HG03520 (cell line): Measurements from ENCODE around the gene FNBP1.

Experiments
- ATAC-seq: cut with Tn5 transposase; IDR thresholded peaks from one replicate; pipeline ENCODE4 v1.9.1; 2021; ENCODE audit warnings: mild to moderate bottlenecking, moderate library complexity; ENCODE audit not compliant: unreplicated experiment

Gene FNBP1

DNA sequence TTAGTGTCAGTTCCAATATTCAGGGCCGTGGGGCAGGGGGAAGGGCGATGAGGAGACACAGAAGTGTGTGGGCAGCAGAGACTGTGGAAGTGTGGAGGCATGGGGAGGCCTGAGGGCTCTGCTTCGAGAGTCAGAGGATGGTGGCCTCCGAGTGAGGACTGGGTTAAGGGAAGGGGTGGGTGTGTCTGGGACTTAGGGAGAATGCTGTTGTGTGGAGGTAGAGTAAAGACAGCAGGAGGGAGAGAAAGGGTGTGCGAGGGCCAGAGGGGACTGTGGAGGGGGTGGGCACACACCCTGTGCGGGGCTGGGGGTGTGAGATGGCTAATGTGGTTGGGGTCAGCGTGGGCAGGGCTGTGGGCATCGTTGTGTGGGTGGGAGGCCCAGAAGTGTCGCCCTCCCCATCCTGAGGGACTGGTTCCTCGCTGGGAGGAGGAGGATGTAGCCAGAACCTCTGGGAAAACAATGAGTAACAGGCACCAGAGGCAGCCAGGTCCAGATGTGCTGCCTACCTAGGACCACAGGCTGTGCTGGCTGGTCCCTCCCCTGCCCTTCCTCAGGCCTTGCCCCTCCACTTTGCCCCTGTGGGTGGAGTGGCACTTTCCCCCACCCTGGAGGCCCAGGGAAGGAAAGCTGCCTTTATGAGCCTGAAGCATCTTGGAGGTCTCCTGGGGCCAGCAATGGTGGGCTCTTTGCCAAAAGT is 203.5 kb downstream of the FNBP1 start:
- no peak for ATAC-seq

DNA sequence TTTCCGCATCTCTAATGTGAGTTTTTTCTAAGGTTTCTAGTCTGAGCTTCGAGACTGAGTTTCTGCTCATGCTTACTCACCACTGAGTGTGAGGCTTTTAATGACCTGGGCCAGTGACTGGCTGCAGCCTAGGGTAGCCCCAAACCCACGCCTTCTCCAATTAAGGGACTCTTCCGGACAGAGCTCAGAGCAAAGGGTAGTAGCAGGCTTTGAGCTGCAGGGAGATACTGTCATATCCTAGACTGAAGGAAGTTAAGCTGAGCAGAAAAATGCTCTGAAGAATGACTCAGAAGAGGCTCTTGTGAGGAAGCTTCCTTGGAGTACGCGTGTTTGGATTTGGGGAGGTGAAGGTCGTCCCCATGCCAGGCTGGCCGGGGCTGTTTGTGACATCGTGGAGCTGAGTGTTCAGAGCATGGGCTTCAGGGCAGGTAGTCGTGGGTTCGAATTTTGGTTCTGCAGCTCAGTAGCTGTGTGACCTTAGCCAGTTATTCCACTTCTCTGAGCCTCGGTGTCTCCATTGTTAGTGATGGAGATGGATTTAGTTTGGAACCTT is 204.2 kb downstream of the FNBP1 start:
- ATAC-seq, result no peak
